Right lobe of liver (tissue), 6 donors: Measurements from ENCODE around the gene HYAL1. TPM values are rescaled to one million over a fixed set of nuclear protein-coding genes. Genes with fewer than 3 reads are reported as not detected.

Experiments used
- ATAC-seq, 4 donors: fragments of 200-7000 bp; cut with Tn5 transposase; one replicate each; pipeline ENCODE4 v1.9.1; 2020; ENCODE audit warnings: mild to moderate bottlenecking in 4 of 4, moderate library complexity in 4 of 4
- DNase-seq, 3 donors: peaks; one replicate each; pipeline ENCODE4 v3.0.0-alpha.2; 2020
- H3K27ac ChIP-seq, 3 donors: fragments of 200-600 bp; one replicate each; pipeline ENCODE4 v1.8.0; 2022
- H3K27me3 ChIP-seq, 2 donors: fragments of 200-600 bp; one replicate each; pipeline ENCODE4 v1.8.0; 2022
- H3K36me3 ChIP-seq, 4 donors: fragments of 200-600 bp; sonication (generic) in 1 of 4; one replicate each; pipeline versions ENCODE4 v1.5.1 to v1.8.0; 2017 to 2022; ENCODE audit warnings: control low read depth in 1 of 4
- H3K4me1 ChIP-seq, 4 donors: fragments of 200-600 bp; sonication (generic) in 1 of 4; one replicate each; pipeline versions ENCODE4 v1.5.1 to v1.8.0; 2017 to 2022; ENCODE audit warnings: control low read depth in 1 of 4
- H3K4me3 ChIP-seq, 3 donors: fragments of 200-600 bp; one replicate each; pipeline ENCODE4 v1.8.0; 2022
- H3K9me3 ChIP-seq, 4 donors: fragments of 200-600 bp; sonication (generic) in 1 of 4; one replicate each; pipeline versions ENCODE4 v1.5.1 to v1.8.0; 2017 to 2022; ENCODE audit warnings: control low read depth in 1 of 4
- CTCF ChIP-seq, 4 donors: fragments of 200-600 bp in 3 of 4; fragments of 450-650 bp in 1 of 4; IDR thresholded peaks; one replicate each; pipeline versions ENCODE4 v1.5.1 to v1.8.0; 2016 to 2022; ENCODE audit warnings: antibody characterized with exemption in 4 of 4, mild to moderate bottlenecking in 2 of 4
- POLR2A ChIP-seq: fragments of 450-650 bp; IDR thresholded peaks from one replicate; pipeline ENCODE4 v1.6.1; 2017; ENCODE audit warnings: antibody characterized with exemption, mild to moderate bottlenecking
- WGBS: methylation state at CpG from one replicate; pipeline ENCODE4 v1.1.6; 2018; ENCODE audit warnings: low coverage, low lambda C conversion rate; ENCODE audit not compliant: insufficient coverage; ENCODE audit errors: missing lambda C conversion rate; 5-methylcytosine and 5-hydroxymethylcytosine counted together
- intact Hi-C, 2 donors: fragments of 100-400 bp; cut with DNase I; formaldehyde crosslinking; loops; one replicate each; pipeline versions ENCODE4 v1.11.2 to v1.14.1; 2022
- total RNA-seq, 6 experiments: library from RNA; depleted of rRNA in 2 of 6; stranded (reverse); fragments of >200 nt in 2 of 6; fragmentation: NEBNext Ultra II Directional in 3 of 6; extraction: Animal tissue kit (Norgen Biotek cat#: 25700) in 3 of 6; gene quantifications; one replicate each; pipeline versions ENCODE4 v1.1.0 to v1.2.4, GENCODE V29; 2016 to 2023
- donor health status: DM: no; HTN: yes; CAD: no.
- donor health status: DM: no; HTN: no; CAD: no.
- donor health status: DM: no; HTN: no; CAD: no.
- donor health status: DM: no; HTN: yes; CAD: no.
- donor health status: DM: no; HTN: yes; CAD: no.

The HYAL1 gene
- total RNA-seq, 6 experiments from 2014 or later, result 90.6 to 157 (median 136) TPM

GRCh38 chr3:50297384-50297775, 6.0 kb downstream of the HYAL1 start:
- Histone ChIP-seq H3K4me1 (peaks cover 0 to 35% (median 12%) of the 10 kb centered on the region in 4 donors), H3K36me3 (no peaks in the 10 kb centered on the region), H3K4me3 (no peak overlapping the region), H3K27ac (no peak overlapping the region), H3K9me3 (no peaks in the 10 kb centered on the region), H3K27me3 (no peaks in the 10 kb centered on the region)
- TF ChIP-seq POLR2A, result no peak
- TF ChIP-seq CTCF (IDR thresholded peaks at IDR 0.05), result no peak
- DNase-seq, result peak in 1 of 3 donors; percentile 52
- WGBS, result no CpG with 5 or more reads among the region's 2 CpGs
- intact Hi-C loops, result no loop called here
- ATAC-seq, result no peak

- WGBS, result 92% methylated on average over 4 of the region's 18 CpGs
- H3K27me3 ChIP-seq, result no peaks in the 10 kb centered on the region
- no peak for TF ChIP-seq CTCF (IDR thresholded peaks at IDR 0.05)
- no peak for TF ChIP-seq POLR2A
- no peaks in the 10 kb centered on the region for H3K9me3 ChIP-seq
- H3K4me3 ChIP-seq, result no peak overlapping the region
- H3K27ac ChIP-seq, result no peak overlapping the region
- DNase-seq, result no peak
- H3K4me1 ChIP-seq, result peaks cover 0 to 35% (median 12%) of the 10 kb centered on the region in 4 donors
- no peaks in the 10 kb centered on the region for H3K36me3 ChIP-seq
- intact Hi-C loops, result no loop called here
- no peak for ATAC-seq
Measured at GRCh38 chr3:50296721-50297383, 6.5 kb downstream of the HYAL1 start.

- no peaks in the 10 kb centered on the region for H3K36me3 ChIP-seq
- intact Hi-C loops, result no loop called here
- ATAC-seq (no peak), DNase-seq (no peak)
- no peaks in the 10 kb centered on the region for H3K9me3 ChIP-seq
- H3K27ac ChIP-seq, result no peak overlapping the region
- 50% methylated on average over 1 of the region's 8 CpGs for WGBS
- no peak overlapping the region for H3K4me3 ChIP-seq
- TF ChIP-seq CTCF (IDR thresholded peaks at IDR 0.05) (no peak), POLR2A (no peak)
- H3K27me3 ChIP-seq, result no peaks in the 10 kb centered on the region
- H3K4me1 ChIP-seq, result peaks cover 0 to 32% (median 13%) of the 10 kb centered on the region in 4 donors
Measured at GRCh38 chr3:50295553-50296431, 7.6 kb downstream of the HYAL1 start.

- Histone ChIP-seq H3K9me3 (no peaks in the 10 kb centered on the region), H3K36me3 (peaks cover 0 to 5% (median 2%) of the 10 kb centered on the region in 4 donors), H3K4me3 (no peak overlapping the region), H3K27ac (no peak overlapping the region), H3K27me3 (no peaks in the 10 kb centered on the region), H3K4me1 (peaks cover 0 to 21% (median 6%) of the 10 kb centered on the region in 4 donors)
- TF ChIP-seq CTCF (IDR thresholded peaks at IDR 0.05), result no peak
- no peak for TF ChIP-seq POLR2A
- intact Hi-C loops, result no loop called here
- ATAC-seq (no peak), DNase-seq (no peak)
- WGBS, result 84% methylated on average over 8 of the region's 22 CpGs
Measured at GRCh38 chr3:50294492-50295403, 8.6 kb downstream of the HYAL1 start.
